ENCODE results near the gene ACVR1.

ACVR1 gene

DNA sequence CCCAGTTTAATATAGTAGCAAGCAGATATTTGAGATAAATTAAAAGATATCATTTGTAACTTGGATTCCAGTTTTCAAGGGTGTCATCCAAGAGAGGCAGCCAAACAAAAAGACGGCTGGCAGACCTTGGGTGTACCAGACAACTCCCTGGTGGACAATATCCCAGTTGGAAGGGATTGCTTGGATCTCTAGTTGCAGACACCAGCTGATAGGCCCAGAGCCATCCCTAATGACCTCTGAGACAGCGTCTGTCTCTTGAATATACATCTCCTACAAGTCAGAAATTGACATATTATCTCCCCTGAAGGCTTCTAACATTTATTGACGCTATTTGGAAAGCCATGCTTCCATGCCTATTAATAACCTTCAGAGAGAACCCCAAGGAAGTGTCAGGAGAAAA lies 67.7 kb downstream of the ACVR1 start:
- DNase-seq (ENCODE audit: low read depth), result no peak
- no peak overlapping the region for H3K4me3 ChIP-seq (ENCODE audit: low read depth, low read length)
- TF ChIP-seq, protein P1, sequence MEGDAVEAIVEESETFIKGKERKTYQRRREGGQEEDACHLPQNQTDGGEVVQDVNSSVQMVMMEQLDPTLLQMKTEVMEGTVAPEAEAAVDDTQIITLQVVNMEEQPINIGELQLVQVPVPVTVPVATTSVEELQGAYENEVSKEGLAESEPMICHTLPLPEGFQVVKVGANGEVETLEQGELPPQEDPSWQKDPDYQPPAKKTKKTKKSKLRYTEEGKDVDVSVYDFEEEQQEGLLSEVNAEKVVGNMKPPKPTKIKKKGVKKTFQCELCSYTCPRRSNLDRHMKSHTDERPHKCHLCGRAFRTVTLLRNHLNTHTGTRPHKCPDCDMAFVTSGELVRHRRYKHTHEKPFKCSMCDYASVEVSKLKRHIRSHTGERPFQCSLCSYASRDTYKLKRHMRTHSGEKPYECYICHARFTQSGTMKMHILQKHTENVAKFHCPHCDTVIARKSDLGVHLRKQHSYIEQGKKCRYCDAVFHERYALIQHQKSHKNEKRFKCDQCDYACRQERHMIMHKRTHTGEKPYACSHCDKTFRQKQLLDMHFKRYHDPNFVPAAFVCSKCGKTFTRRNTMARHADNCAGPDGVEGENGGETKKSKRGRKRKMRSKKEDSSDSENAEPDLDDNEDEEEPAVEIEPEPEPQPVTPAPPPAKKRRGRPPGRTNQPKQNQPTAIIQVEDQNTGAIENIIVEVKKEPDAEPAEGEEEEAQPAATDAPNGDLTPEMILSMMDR (conservative IDR thresholded peaks at IDR 0.05; ENCODE audit: low read depth, low read length), result no peak

DNA sequence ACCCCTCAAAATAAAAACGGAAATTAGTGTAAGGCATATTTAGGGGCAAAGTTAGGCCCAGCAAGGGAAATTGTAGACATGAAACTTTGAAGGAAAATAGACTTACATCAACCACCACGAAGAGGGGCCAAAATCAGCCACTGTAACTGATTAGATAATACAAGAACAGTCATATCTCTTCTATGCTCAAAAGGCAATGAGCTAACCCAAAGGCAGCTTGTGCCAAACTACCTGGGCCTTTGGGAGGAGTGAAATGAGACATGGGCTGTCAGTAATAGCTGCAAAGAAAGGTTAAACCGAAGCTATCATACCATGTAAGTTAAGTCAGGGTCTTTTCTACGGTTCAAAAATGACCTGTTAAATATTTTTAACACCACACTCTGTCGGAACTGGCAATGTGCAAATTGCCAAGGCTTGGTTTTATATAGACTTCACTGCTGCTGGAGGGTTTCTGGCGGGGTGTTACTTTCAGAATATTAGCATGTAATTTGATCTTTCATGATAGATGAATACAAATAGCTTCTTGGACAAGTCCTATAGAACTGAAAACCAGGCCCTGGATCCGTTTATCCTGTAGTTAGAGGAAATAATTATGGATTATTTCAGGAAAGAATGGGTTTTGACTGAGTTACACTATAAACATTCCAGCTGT lies 69.6 kb downstream of the ACVR1 start:
- no peak overlapping the region for H3K4me3 ChIP-seq (ENCODE audit: low read depth, low read length)
- DNase-seq (ENCODE audit: low read depth), result no peak
- TF ChIP-seq, protein P1 (conservative IDR thresholded peaks at IDR 0.05; ENCODE audit: low read depth, low read length), result no peak

DNA sequence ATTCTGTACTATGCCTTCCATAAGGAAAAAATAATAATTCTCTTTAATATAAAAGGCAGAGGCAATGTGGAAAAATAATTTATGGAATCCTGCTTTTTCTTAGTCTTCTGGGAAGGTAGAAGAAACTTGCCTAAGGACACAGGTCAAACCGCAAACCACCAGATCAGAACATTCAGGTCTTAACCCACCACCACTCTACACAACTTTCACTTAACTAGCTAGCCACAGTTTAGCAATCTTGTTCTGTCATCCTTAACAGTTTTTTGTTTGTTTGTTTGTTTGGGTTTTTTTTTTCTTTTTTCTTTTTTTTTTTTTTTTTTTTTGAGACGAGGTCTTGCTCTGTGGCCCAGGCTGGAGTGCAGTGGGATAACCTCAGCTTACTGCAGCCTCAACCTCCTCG lies 70.6 kb downstream of the ACVR1 start:
- TF ChIP-seq, protein P1 (conservative IDR thresholded peaks at IDR 0.05; ENCODE audit: low read depth, low read length), result no peak

DNA sequence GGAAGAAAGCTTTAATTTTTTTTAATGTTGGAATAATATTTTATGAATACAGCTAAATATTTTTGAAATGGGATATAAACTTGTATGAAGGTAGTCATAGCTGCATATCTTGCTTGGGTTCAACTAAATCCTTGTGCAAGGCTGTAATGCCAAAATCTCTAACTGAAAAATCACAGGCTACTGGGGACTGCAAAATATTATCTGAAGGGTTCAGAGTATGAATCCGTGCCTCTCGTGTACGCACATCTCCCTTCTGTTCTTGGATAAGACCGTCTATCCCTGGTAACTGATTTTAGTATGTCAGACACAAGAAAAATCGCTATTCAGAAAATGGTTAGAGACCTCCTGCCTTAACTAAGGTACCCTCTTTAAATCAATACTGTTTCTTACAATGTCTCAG lies 71.8 kb downstream of the ACVR1 start:
- no peak for DNase-seq (ENCODE audit: low read depth)
- H3K4me3 ChIP-seq (ENCODE audit: low read depth, low read length), result no peak overlapping the region
- TF ChIP-seq, protein P1 (conservative IDR thresholded peaks at IDR 0.05; ENCODE audit: low read depth, low read length), result no peak

More for the DNA sequence above, 70.6 kb downstream of the ACVR1 start:
- peak; percentile 27 for DNase-seq (ENCODE audit: low read depth)
- no peak overlapping the region for H3K4me3 ChIP-seq (ENCODE audit: low read depth, low read length)

DNA sequence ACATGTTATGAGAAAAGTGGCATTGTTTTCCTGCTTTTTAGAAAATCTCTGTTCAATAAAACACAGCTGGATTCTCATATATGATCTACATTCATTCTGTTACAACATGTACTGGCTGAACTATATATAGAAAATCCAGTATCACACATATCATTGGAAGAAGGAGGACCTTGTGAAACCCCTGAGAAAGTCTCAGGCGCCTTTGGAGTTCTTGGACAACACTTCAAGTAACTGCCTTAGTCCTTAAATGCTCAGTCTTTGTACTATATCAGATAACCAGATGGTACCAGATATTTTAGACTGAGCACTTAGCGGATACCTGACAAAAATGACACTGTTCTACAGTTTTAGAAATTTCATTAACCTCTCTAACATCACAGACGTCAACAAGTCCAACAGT lies 72.2 kb downstream of the ACVR1 start:
- no peak for DNase-seq (ENCODE audit: low read depth)
- H3K4me3 ChIP-seq (ENCODE audit: low read depth, low read length), result no peak overlapping the region
- TF ChIP-seq, protein P1 (conservative IDR thresholded peaks at IDR 0.05; ENCODE audit: low read depth, low read length), result no peak

DNA sequence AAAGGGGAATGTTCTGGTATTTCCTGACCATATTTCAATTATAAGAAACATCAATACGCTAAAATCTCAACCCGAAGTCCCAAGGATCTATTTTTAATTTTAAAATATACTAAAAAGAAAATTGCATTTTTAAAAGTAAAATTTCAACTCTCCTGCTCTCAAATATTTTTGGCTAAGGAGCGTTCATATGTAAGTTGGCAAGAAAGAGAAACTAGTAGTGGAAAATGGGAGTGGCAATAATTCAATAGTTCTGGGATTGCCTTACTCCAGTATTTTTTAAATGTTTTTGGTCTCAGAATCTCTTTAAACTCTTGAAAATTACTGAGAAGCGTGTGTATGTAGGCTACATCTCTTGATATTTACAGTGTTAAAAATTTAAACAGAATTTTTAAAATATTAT lies 72.7 kb downstream of the ACVR1 start:
- no peak for DNase-seq (ENCODE audit: low read depth)
- TF ChIP-seq, protein P1 (conservative IDR thresholded peaks at IDR 0.05; ENCODE audit: low read depth, low read length), result no peak
- H3K4me3 ChIP-seq (ENCODE audit: low read depth, low read length), result no peak overlapping the region

DNA sequence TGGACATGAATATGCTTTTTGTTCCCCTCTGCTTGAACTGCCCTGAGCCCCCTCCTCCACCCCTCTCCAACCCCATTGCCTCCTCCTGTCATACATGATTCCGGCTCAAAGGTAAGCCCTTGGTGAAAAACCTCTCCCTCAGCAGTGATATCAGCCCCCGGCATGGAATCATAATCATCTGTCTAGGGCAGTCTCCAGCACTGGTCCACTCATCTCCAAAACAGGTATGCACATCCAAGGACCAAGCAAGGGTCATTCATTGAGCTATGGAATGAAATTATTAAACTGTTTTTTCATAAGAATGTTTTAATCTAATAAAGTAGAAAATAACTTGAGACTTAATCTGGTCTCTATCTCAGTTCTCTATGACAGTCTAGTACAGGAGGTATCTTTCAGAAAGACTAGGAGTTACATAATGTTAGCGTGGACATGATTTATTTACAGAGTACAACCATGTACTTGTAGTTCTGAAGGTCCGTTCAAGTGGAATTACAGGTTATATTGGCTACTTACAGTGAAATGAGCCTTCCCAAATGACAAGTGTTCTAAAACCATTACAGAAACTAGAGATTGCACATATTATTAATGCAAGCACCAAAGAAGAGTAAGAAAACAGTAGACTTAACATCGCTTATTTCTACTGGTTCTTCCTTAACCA lies 75.2 kb downstream of the ACVR1 start:
- no peak for DNase-seq (ENCODE audit: low read depth)
- TF ChIP-seq, protein P1 (conservative IDR thresholded peaks at IDR 0.05; ENCODE audit: low read depth, low read length), result no peak

More for the DNA sequence above, 75.2 kb downstream of the ACVR1 start:
- H3K4me3 ChIP-seq (ENCODE audit: low read depth, low read length), result no peak overlapping the region
